ENCODE measurements around the gene SIPA1L3.

SIPA1L3 gene

GRCh38 chr19:38168637-38169036 lies 261.6 kb downstream of the SIPA1L3 start:
- no peak for DNase-seq

- DNase-seq, result no peak
Measured at GRCh38 chr19:38170334-38170733, 263.3 kb downstream of the SIPA1L3 start.

- DNase-seq, result no peak
Measured at GRCh38 chr19:38172001-38172400, 265.0 kb downstream of the SIPA1L3 start.

GRCh38 chr19:38173291-38174041 lies 266.5 kb downstream of the SIPA1L3 start:
- DNase-seq, result no peak

- DNase-seq, result no peak
Measured at GRCh38 chr19:38175422-38175821, 268.4 kb downstream of the SIPA1L3 start.

- DNase-seq, result no peak
Measured at GRCh38 chr19:38180071-38180470, 273.1 kb downstream of the SIPA1L3 start.

GRCh38 chr19:38182536-38183210 lies 275.7 kb downstream of the SIPA1L3 start:
- no peak for DNase-seq

- DNase-seq, result no peak
Measured at GRCh38 chr19:38183251-38183897, 276.4 kb downstream of the SIPA1L3 start.

- DNase-seq, result no peak
Measured at GRCh38 chr19:38184815-38185214, 277.8 kb downstream of the SIPA1L3 start.

- DNase-seq, result no peak
Measured at GRCh38 chr19:38185562-38185961, 278.6 kb downstream of the SIPA1L3 start.

GRCh38 chr19:38190061-38190460 lies 283.1 kb downstream of the SIPA1L3 start:
- DNase-seq, result no peak

GRCh38 chr19:38190793-38191192 lies 283.8 kb downstream of the SIPA1L3 start:
- no peak for DNase-seq

GRCh38 chr19:38191747-38192146 lies 284.7 kb downstream of the SIPA1L3 start:
- no peak for DNase-seq

GRCh38 chr19:38193445-38193844 lies 286.4 kb downstream of the SIPA1L3 start:
- no peak for DNase-seq

- no peak for DNase-seq
Measured at GRCh38 chr19:38194061-38194701, 287.2 kb downstream of the SIPA1L3 start.

GRCh38 chr19:38195237-38195636 lies 288.2 kb downstream of the SIPA1L3 start:
- DNase-seq, result no peak

GRCh38 chr19:38196245-38196837 lies 289.3 kb downstream of the SIPA1L3 start:
- DNase-seq, result no peak

GRCh38 chr19:38196948-38197656 lies 290.1 kb downstream of the SIPA1L3 start:
- DNase-seq, result no peak

- no peak for DNase-seq
Measured at GRCh38 chr19:38197937-38198704, 291.1 kb downstream of the SIPA1L3 start.

GRCh38 chr19:38199340-38199739 lies 292.3 kb downstream of the SIPA1L3 start:
- DNase-seq, result no peak

- no peak for DNase-seq
Measured at GRCh38 chr19:38201731-38202130, 294.7 kb downstream of the SIPA1L3 start.

GRCh38 chr19:38202504-38202903 lies 295.5 kb downstream of the SIPA1L3 start:
- no peak for DNase-seq
